ENCODE measurements around the gene NUTF2.
A peak's percentile ranks its signal among the peaks of the same experiment; 100 is the strongest.
"Not testable (repeated sequence)": the region's sequence is repeated elsewhere in the genome, so short reads cannot be mapped to it uniquely, and the experiment has no call there.

Gene NUTF2

GRCh38 chr16:67864044-67864443, 17.3 kb downstream of the NUTF2 start:
- DNase-seq (ENCODE audit: low read depth), result not testable (repeated sequence)

GRCh38 chr16:67864594-67864993, 17.9 kb downstream of the NUTF2 start:
- no peak for DNase-seq (ENCODE audit: low read depth)

GRCh38 chr16:67865318-67865717, 18.6 kb downstream of the NUTF2 start:
- DNase-seq (ENCODE audit: low read depth), result no peak

GRCh38 chr16:67868290-67868689, 21.6 kb downstream of the NUTF2 start:
- no peak for DNase-seq (ENCODE audit: low read depth)

GRCh38 chr16:67869653-67870052, 22.9 kb downstream of the NUTF2 start:
- DNase-seq (ENCODE audit: low read depth), result no peak

- no peak for DNase-seq (ENCODE audit: low read depth)
These were observed 24.5 kb downstream of the NUTF2 start for GRCh38 chr16:67871256-67871655.

GRCh38 chr16:67872131-67872630, 25.4 kb downstream of the NUTF2 start:
- no peak for DNase-seq (ENCODE audit: low read depth)

- peak; percentile 38 for DNase-seq (ENCODE audit: low read depth)
These were observed 26.1 kb downstream of the NUTF2 start, which contains the start of gene EDC4 for GRCh38 chr16:67872631-67873434. Gene EDC4 (plus strand): TSS chr16:67873052. CDS start chr16:67873262, 210 bp downstream.

- DNase-seq (ENCODE audit: low read depth), result no peak
These were observed 27.0 kb downstream of the NUTF2 start for GRCh38 chr16:67873435-67874370.

GRCh38 chr16:67874372-67874771, 27.6 kb downstream of the NUTF2 start:
- no peak for DNase-seq (ENCODE audit: low read depth)

- DNase-seq (ENCODE audit: low read depth), result no peak
These were observed 30.3 kb downstream of the NUTF2 start for GRCh38 chr16:67877064-67877463.

- DNase-seq (ENCODE audit: low read depth), result no peak
These were observed 31.5 kb downstream of the NUTF2 start for GRCh38 chr16:67878232-67878631.

- DNase-seq (ENCODE audit: low read depth), result no peak
These were observed 32.1 kb downstream of the NUTF2 start for GRCh38 chr16:67878846-67879245.

- no peak for DNase-seq (ENCODE audit: low read depth)
These were observed 32.7 kb downstream of the NUTF2 start for GRCh38 chr16:67879462-67879861.

GRCh38 chr16:67879936-67880335, 33.2 kb downstream of the NUTF2 start:
- no peak for DNase-seq (ENCODE audit: low read depth)

- no peak for DNase-seq (ENCODE audit: low read depth)
These were observed 33.9 kb downstream of the NUTF2 start for GRCh38 chr16:67880584-67880983.

- DNase-seq (ENCODE audit: low read depth), result no peak
These were observed 35.0 kb downstream of the NUTF2 start for GRCh38 chr16:67881621-67882161.

- no peak for DNase-seq (ENCODE audit: low read depth)
These were observed 35.8 kb downstream of the NUTF2 start for GRCh38 chr16:67882374-67883145.

- DNase-seq (ENCODE audit: low read depth), result no peak
These were observed 36.6 kb downstream of the NUTF2 start for GRCh38 chr16:67883146-67883871.

- DNase-seq (ENCODE audit: low read depth), result no peak
These were observed 37.1 kb downstream of the NUTF2 start for GRCh38 chr16:67883872-67884261.

- peak; percentile 83 for DNase-seq (ENCODE audit: low read depth)
These were observed 38.0 kb downstream of the NUTF2 start, which contains the start of gene NRN1L for GRCh38 chr16:67884684-67885083. Gene NRN1L (plus strand): TSS chr16:67884885. CDS start chr16:67884904, 19 bp downstream.
